Body of pancreas (tissue), 4 donors: Measurements from ENCODE around the gene TEKTIP1.

ENCODE experiments used
- POLR2A ChIP-seq, 3 donors: fragments of 450-650 bp; IDR thresholded peaks; one replicate each; pipeline ENCODE4 v1.6.1; 2016; ENCODE audit warnings: antibody characterized with exemption in 3 of 3, mild to moderate bottlenecking in 2 of 3
- TF ChIP-seq, protein P1 (sequence below), 7 experiments: fragments of 450-650 bp in 4 of 7; fragments of 200-600 bp in 3 of 7; sonication (generic) in 3 of 7; IDR thresholded peaks; one replicate each; pipeline ENCODE4 v1.5.1; 2016 to 2019; ENCODE audit warnings: antibody characterized with exemption in 7 of 7

DNA sequence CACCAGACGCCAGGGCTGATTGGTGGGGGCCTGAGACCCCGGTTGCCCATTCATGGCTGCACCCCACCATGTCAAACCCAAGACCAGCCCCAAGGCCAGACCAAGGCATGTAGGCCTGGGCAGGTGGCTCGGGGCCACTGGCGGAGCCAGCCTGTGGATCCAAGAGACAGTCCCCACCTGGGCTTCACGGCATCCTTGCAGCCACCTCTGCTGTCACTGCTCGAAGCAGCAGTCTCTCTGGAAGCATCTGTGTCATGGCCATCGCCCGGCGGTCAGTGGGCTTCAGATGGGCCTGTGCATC, 3.8 kb upstream of the TEKTIP1 start:
- TF ChIP-seq, protein P1, sequence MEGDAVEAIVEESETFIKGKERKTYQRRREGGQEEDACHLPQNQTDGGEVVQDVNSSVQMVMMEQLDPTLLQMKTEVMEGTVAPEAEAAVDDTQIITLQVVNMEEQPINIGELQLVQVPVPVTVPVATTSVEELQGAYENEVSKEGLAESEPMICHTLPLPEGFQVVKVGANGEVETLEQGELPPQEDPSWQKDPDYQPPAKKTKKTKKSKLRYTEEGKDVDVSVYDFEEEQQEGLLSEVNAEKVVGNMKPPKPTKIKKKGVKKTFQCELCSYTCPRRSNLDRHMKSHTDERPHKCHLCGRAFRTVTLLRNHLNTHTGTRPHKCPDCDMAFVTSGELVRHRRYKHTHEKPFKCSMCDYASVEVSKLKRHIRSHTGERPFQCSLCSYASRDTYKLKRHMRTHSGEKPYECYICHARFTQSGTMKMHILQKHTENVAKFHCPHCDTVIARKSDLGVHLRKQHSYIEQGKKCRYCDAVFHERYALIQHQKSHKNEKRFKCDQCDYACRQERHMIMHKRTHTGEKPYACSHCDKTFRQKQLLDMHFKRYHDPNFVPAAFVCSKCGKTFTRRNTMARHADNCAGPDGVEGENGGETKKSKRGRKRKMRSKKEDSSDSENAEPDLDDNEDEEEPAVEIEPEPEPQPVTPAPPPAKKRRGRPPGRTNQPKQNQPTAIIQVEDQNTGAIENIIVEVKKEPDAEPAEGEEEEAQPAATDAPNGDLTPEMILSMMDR (IDR thresholded peaks at IDR 0.05), result no peak
- no peak for TF ChIP-seq POLR2A (IDR thresholded peaks at IDR 0.05)
